Measurements from ENCODE around the gene DDX28. TPM values are rescaled to one million over a fixed set of nuclear protein-coding genes. Genes with fewer than 3 reads are reported as not detected.

DDX28 gene
- total and polyA plus RNA-seq, 9 of the 15 experiments (the other 6 are each of a cell fraction or from before 2014, with no cell fraction given): 2.8 to 24.5 (median 15.9) TPM

GRCh38 chr16:67993207-67994039 lies 29.6 kb downstream of the DDX28 start (continued):
- no peak for TF ChIP-seq PBX2 (CRISPR knock-in tag; IDR thresholded peaks at IDR 0.05; ENCODE audit: low read depth)
- TF ChIP-seq PBX2 (tag; conservative IDR thresholded peaks at IDR 0.05; ENCODE audit: low read depth): no peak
- TF ChIP-seq NONO (IDR thresholded peaks at IDR 0.05; ENCODE audit: low read depth in 2 of 2, low read length in 1 of 2): peak in 1 of 2 experiments; percentile 86; a peak in 2 of 4 replicates
- peak; percentile 89 for TF ChIP-seq EGR1 (conservative IDR thresholded peaks at IDR 0.05)
- peak; percentile 75 for TF ChIP-seq VEZF1 (CRISPR knock-in tag; IDR thresholded peaks at IDR 0.05)
- TF ChIP-seq BRD9 (IDR thresholded peaks at IDR 0.05; ENCODE audit: low read depth, partially characterized antibody): peak; percentile 80
- 0 out of 2 replicates have a peak, but pooled peaks have one; percentile 68 for TF ChIP-seq CUX1 (CRISPR knock-in tag; IDR thresholded peaks at IDR 0.05)
- TF ChIP-seq ZFP91 (CRISPR knock-in tag; IDR thresholded peaks at IDR 0.05): no peak
- TF ChIP-seq PTBP1 (IDR thresholded peaks at IDR 0.05; ENCODE audit: low read depth, low read length): no peak
- no peak for TF ChIP-seq ZNF277 (CRISPR knock-in tag; IDR thresholded peaks at IDR 0.05; ENCODE audit: borderline replicate concordance)
- no peak for TF ChIP-seq ZNF41 (CRISPR knock-in tag; conservative IDR thresholded peaks at IDR 0.05)
- peak; percentile 92 for TF ChIP-seq SMC3 (conservative IDR thresholded peaks at IDR 0.05; ENCODE audit: insufficient read depth, low read depth, low read length)
- no peak for TF ChIP-seq MAFF (IDR thresholded peaks at IDR 0.05; ENCODE audit: low read length)

Data from K562 (cell line).